Adrenal gland (tissue), 12 donors: ENCODE results near the gene NBL1. TPM values are rescaled to one million over a fixed set of nuclear protein-coding genes. Genes with fewer than 3 reads are reported as not detected.

Experiments used
- DNase-seq, 7 donors: peaks; one replicate each; pipeline ENCODE4 v3.0.0-alpha.2; 2019 to 2020
- H3K27ac ChIP-seq, 5 donors: fragments of 200-600 bp; sonication (generic) in 4 of 5; 1 replicate in 3 of 5; 2 replicates in 2 of 5; pipeline versions ENCODE4 v1.5.1 to v1.8.0; 2016 to 2020; ENCODE audit warnings: mild to moderate bottlenecking in 1 of 5
- H3K27me3 ChIP-seq: fragments of 200-600 bp; 2 replicates; pipeline ENCODE4 v1.8.0; 2021
- H3K36me3 ChIP-seq, 2 donors: fragments of 200-600 bp; replicated peaks in 1 of 2; 1 replicate in 1 of 2; 2 replicates in 1 of 2; pipeline versions ENCODE4 v1.5.1 to v1.8.0; 2018 to 2022
- H3K4me1 ChIP-seq, 2 donors: fragments of 200-600 bp; replicated peaks in 1 of 2; 1 replicate in 1 of 2; 2 replicates in 1 of 2; pipeline versions ENCODE4 v1.5.1 to v1.8.0; 2018 to 2021
- H3K4me3 ChIP-seq, 4 donors: fragments of 200-600 bp; sonication (generic) in 3 of 4; one replicate each; pipeline ENCODE4 v1.5.1; 2016 to 2018
- H3K9me3 ChIP-seq, 3 donors: fragments of 200-600 bp; sonication (generic) in 1 of 3; replicated peaks in 1 of 3; 1 replicate in 2 of 3; 2 replicates in 1 of 3; pipeline versions ENCODE4 v1.5.1 to v1.8.0; 2016 to 2021
- POLR2A ChIP-seq, 2 donors: fragments of 450-650 bp; IDR thresholded peaks; one replicate each; pipeline ENCODE4 v1.6.1; 2017; ENCODE audit warnings: antibody characterized with exemption in 2 of 2, mild to moderate bottlenecking in 2 of 2, moderate library complexity in 1 of 2
- WGBS, 4 donors: extraction: QIAGEN DNeasy Blood & Tissue Kit in 2 of 4; methylation state at CpG; one replicate each; pipeline versions ENCODE4 v1.1.5 to v1.1.7; 2013 to 2017; 5-methylcytosine and 5-hydroxymethylcytosine counted together
- intact Hi-C, 2 donors: fragments of 100-400 bp; cut with DNase I; formaldehyde crosslinking; loops; one replicate each; pipeline versions ENCODE4 v1.14.1 to v1.15.0; 2022 to 2023
- polyA plus RNA-seq, 3 donors: library from polyadenylated mRNA; stranded (reverse); fragments of 200-250 nt in 2 of 3; fragments of 350-450 nt in 1 of 3; fragmentation: Illumina TruSeq in 1 of 3; extraction: RNeasy Lipid Tissue Mini Kit (QIAGEN cat#74804) in 1 of 3; gene quantifications; one replicate each; pipeline ENCODE4 v1.2.3, GENCODE V29; 2013 to 2014
- total RNA-seq, 9 donors: library from RNA; depleted of rRNA in 4 of 9; stranded (reverse); fragments of >200 nt in 4 of 9; fragments of 120-200 nt in 1 of 9; fragmentation: NEBNext Ultra II Directional in 1 of 9; extraction: Animal tissue kit (Norgen Biotek cat#: 25700) in 1 of 9; gene quantifications; one replicate each; pipeline versions ENCODE4 v1.1.0 to v1.2.4, GENCODE V29; 2013 to 2023
- TF ChIP-seq, protein P1 (sequence below), 6 experiments: fragments of 450-650 bp in 4 of 6; fragments of 200-600 bp in 2 of 6; sonication (generic) in 1 of 6; IDR thresholded peaks; 1 replicate in 5 of 6; 2 replicates in 1 of 6; pipeline versions ENCODE4 v1.5.1 to v1.8.0; 2016 to 2021; ENCODE audit warnings: antibody characterized with exemption in 6 of 6, mild to moderate bottlenecking in 2 of 6, moderate library complexity in 1 of 6
- donor health status: healthy with polysubstance abuse.
- donor health status: Bipolar disorder and iron deficiency.
- donor health status: DM: yes; HTN: yes; CAD: no.
- donor health status: DM: no; HTN: no; CAD: no.
- donor health status: DM: no; HTN: no; CAD: no.
- donor health status: DM: yes; HTN: yes; CAD: no.

The NBL1 gene
- total and polyA plus RNA-seq, 12 donors, result 4.2 to 61.0 (median 26.0) TPM

DNA sequence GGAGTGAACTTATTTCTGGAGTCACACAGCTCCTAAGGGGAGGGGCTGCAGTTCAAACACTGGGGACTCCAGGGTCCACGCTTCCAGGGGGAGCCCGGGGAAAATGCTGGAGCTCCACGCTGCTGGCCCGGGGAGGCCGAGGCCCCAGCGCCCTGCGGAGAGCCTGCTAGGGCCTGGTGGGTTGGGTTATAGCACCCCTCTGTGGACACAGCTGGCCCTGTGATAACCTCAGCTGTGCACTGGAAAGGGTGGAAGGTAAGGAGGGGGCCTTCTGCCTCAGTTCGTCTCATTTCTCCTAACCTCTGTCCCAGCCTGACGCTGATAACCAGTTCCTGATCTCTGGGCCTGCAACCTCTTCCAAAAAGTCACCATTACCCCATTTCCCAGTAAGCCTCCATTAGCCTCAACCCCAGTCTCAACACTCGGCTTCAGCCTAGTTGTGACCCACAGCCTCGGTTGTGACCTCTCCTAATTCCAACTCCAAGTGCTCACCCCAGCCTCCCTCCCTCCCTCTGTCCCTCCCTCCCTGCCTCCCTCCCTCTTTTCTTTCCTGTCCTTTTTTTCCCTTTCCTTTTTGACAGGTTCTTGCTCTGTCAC, 7.1 kb downstream of the NBL1 start:
- peaks cover 0 to 17% of the 10 kb centered on the region in 2 donors for H3K4me1 ChIP-seq
- H3K36me3 ChIP-seq, result no peaks in the 10 kb centered on the region
- no peak overlapping the region for H3K4me3 ChIP-seq
- TF ChIP-seq POLR2A (IDR thresholded peaks at IDR 0.05), result no peak
- TF ChIP-seq, protein P1, sequence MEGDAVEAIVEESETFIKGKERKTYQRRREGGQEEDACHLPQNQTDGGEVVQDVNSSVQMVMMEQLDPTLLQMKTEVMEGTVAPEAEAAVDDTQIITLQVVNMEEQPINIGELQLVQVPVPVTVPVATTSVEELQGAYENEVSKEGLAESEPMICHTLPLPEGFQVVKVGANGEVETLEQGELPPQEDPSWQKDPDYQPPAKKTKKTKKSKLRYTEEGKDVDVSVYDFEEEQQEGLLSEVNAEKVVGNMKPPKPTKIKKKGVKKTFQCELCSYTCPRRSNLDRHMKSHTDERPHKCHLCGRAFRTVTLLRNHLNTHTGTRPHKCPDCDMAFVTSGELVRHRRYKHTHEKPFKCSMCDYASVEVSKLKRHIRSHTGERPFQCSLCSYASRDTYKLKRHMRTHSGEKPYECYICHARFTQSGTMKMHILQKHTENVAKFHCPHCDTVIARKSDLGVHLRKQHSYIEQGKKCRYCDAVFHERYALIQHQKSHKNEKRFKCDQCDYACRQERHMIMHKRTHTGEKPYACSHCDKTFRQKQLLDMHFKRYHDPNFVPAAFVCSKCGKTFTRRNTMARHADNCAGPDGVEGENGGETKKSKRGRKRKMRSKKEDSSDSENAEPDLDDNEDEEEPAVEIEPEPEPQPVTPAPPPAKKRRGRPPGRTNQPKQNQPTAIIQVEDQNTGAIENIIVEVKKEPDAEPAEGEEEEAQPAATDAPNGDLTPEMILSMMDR (IDR thresholded peaks at IDR 0.05), result peak; percentile 42 to 81 (median 72)
- intact Hi-C loops, result loop anchor here (5.0 to 10.0 kb wide), 5 partner anchors 136 to 386 kb away; partner anchors contain the start of gene CAPZB (in 1 of the 2)
- H3K27me3 ChIP-seq, result no peaks in the 10 kb centered on the region
- H3K9me3 ChIP-seq, result no peaks in the 10 kb centered on the region
- WGBS, 4 donors, result 17 to 22% (median 18%) methylated on average over 8 to 11 of the region's 11 CpGs
- peak; percentile 59 to 77 (median 68) for DNase-seq
- H3K27ac ChIP-seq, result peak overlapping the region in 2 of 5 donors; percentile 54 to 78

DNA sequence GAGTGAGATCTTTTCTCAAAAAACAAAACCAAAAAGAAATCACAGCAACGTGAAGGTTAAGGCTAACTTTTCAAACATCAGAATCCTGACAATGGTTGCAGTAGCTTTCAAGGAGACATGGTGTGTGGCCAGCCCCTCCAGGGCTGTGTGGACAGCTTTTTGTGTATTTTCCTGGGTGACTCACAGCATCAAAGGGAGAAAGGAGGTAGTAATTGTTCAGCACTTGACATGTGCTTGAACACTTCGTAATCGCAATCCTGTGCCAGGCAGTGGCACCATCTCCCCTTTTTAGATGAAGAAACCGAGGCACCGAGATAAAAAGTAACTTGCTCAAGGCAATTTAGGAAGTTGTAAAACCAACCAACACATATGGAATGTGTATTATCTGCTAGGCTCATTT, 10.3 kb downstream of the NBL1 start:
- Histone ChIP-seq H3K4me1 (peaks cover 0 to 17% of the 10 kb centered on the region in 2 donors), H3K9me3 (no peaks in the 10 kb centered on the region), H3K4me3 (no peak overlapping the region), H3K36me3 (no peaks in the 10 kb centered on the region), H3K27ac (no peak overlapping the region), H3K27me3 (no peaks in the 10 kb centered on the region)
- intact Hi-C loops, result loop anchor here (5.0 to 10.0 kb wide), 5 partner anchors 140 to 390 kb away; partner anchors contain the start of gene CAPZB (in 1 of the 2)
- DNase-seq, result peak in 1 of 7 donors; percentile 55
- TF ChIP-seq, protein P1 (IDR thresholded peaks at IDR 0.05), result no peak
- TF ChIP-seq POLR2A (IDR thresholded peaks at IDR 0.05), result no peak
- WGBS, 4 donors, result 56 to 64% (median 61%) methylated on average over 5 of the region's 5 CpGs

DNA sequence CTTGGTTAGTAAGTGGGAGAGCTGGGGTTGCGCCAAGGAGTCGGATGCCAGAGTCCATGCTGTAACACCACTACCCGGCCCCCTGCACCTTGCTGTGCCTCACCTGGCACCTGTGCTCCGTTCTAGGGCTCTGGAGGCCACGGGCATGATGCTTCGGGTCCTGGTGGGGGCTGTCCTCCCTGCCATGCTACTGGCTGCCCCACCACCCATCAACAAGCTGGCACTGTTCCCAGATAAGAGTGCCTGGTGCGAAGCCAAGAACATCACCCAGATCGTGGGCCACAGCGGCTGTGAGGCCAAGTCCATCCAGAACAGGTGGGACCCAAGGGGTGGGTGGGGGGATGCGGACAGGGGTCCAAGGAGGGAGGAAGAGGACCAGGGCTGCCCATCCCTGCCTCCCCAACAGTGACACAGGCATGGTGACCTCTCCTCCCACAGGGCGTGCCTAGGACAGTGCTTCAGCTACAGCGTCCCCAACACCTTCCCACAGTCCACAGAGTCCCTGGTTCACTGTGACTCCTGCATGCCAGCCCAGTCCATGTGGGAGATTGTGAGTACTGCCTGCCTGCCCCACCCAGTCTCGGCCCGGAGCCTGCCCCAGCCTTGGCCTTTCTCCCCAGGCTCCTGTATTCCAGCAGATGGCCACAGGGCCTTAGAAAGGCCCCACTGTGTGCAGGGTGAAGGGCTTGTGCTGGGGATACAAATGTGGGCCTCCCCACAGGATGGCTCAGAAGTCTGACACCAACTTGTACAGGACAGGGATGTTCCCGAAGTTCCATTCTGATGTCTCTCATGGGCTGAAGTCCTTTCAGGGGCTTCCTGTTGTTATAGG, 11.0 kb downstream of the NBL1 start:
- H3K4me3 ChIP-seq, result no peak overlapping the region
- no peaks in the 10 kb centered on the region for H3K36me3 ChIP-seq
- peaks cover 0 to 15% of the 10 kb centered on the region in 2 donors for H3K4me1 ChIP-seq
- intact Hi-C loops, result loop anchor here (5.0 to 10.0 kb wide), 5 partner anchors 140 to 390 kb away; partner anchors contain the start of gene CAPZB (in 1 of the 2)
- no peak overlapping the region for H3K27ac ChIP-seq
- 57 to 77% (median 65%) methylated on average over 6 to 15 of the region's 15 CpGs for WGBS, 4 donors
- TF ChIP-seq, protein P1 (IDR thresholded peaks at IDR 0.05), result no peak
- TF ChIP-seq POLR2A (IDR thresholded peaks at IDR 0.05), result no peak
- no peaks in the 10 kb centered on the region for H3K27me3 ChIP-seq
- H3K9me3 ChIP-seq, result no peaks in the 10 kb centered on the region
- DNase-seq, result no peak

DNA sequence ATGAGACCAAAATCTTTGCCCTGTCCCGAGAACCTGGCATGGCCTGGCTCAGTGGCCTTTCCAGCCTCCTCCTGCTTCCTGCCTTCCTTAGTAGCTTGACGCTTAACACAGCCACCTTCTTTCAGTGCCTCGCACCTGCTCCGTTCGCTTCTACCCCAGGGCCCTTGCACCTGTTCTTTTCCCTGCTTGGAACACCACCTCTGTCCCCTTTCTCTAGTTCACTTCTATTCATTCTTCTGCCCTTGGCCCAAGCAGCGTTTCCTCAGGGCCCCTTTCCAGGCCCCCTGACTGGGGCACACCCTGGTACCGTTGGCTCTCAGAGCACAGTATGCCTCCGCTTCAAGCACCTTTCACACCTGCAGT, 11.6 kb downstream of the NBL1 start:
- Histone ChIP-seq H3K4me1 (peaks cover 0 to 9% of the 10 kb centered on the region in 2 donors), H3K4me3 (no peak overlapping the region), H3K27ac (no peak overlapping the region), H3K27me3 (no peaks in the 10 kb centered on the region), H3K9me3 (no peaks in the 10 kb centered on the region), H3K36me3 (no peaks in the 10 kb centered on the region)
- TF ChIP-seq POLR2A (IDR thresholded peaks at IDR 0.05), result no peak
- TF ChIP-seq, protein P1 (IDR thresholded peaks at IDR 0.05), result no peak
- intact Hi-C loops, result loop anchor here (10.0 kb wide), 3 partner anchors 141 to 391 kb away; partner anchors contain the start of gene CAPZB (in 1 of the 2)
- 79 to 92% (median 88%) methylated on average over 8 of the region's 8 CpGs for WGBS, 4 donors
- no peak for DNase-seq
